Activated naive CD4-positive, alpha-beta T cell treated with anti-CD3 and anti-CD28 coated beads for 36 hours (primary cell): ENCODE results near the gene AVPR2. TPM values are rescaled to one million over a fixed set of nuclear protein-coding genes. Genes with fewer than 3 reads are reported as not detected.
A peak's percentile ranks its signal among the peaks of the same experiment; 100 is the strongest.

Source experiments
- CTCF ChIA-PET: fragments of 350-600 bp; sonication (Branson Sonifier 250); formaldehyde crosslinking; loops from one replicate; lab custom pipeline; 2021; ENCODE audit warnings: antibody characterized with exemption; lab: Charles Lee
- DNase-seq: peaks from one replicate; pipeline ENCODE4 v3.0.0-alpha.2; 2020
- H3K27ac Mint-ChIP-seq: one replicate; pipeline ENCODE4 v1.8.0; 2021; ENCODE audit warnings: mild to moderate bottlenecking, mixed read lengths
- H3K27me3 Mint-ChIP-seq: one replicate; pipeline ENCODE4 v1.8.0; 2021; ENCODE audit warnings: low read depth, mixed read lengths
- H3K36me3 Mint-ChIP-seq: one replicate; pipeline ENCODE4 v1.8.0; 2021; ENCODE audit warnings: low read depth, mixed read lengths
- H3K4me1 Mint-ChIP-seq: one replicate; pipeline ENCODE4 v1.8.0; 2021; ENCODE audit warnings: low read depth, mixed read lengths
- H3K4me3 Mint-ChIP-seq: one replicate; pipeline ENCODE4 v1.8.0; 2021; ENCODE audit warnings: mild to moderate bottlenecking, moderate library complexity, mixed read lengths
- H3K9me3 Mint-ChIP-seq: one replicate; pipeline ENCODE4 v1.8.0; 2021; ENCODE audit warnings: mixed read lengths
- intact Hi-C: fragments of 100-400 bp; cut with micrococcal nuclease; formaldehyde crosslinking; loops from one replicate; pipeline ENCODE4 v1.15.1; 2023
- total RNA-seq, 2 experiments: library from RNA; stranded (reverse); gene quantifications; one replicate each; pipeline ENCODE4 v1.2.3, GENCODE V29; 2021

Gene AVPR2
- total RNA-seq, 2 experiments from 2014 or later, result not detected

DNA sequence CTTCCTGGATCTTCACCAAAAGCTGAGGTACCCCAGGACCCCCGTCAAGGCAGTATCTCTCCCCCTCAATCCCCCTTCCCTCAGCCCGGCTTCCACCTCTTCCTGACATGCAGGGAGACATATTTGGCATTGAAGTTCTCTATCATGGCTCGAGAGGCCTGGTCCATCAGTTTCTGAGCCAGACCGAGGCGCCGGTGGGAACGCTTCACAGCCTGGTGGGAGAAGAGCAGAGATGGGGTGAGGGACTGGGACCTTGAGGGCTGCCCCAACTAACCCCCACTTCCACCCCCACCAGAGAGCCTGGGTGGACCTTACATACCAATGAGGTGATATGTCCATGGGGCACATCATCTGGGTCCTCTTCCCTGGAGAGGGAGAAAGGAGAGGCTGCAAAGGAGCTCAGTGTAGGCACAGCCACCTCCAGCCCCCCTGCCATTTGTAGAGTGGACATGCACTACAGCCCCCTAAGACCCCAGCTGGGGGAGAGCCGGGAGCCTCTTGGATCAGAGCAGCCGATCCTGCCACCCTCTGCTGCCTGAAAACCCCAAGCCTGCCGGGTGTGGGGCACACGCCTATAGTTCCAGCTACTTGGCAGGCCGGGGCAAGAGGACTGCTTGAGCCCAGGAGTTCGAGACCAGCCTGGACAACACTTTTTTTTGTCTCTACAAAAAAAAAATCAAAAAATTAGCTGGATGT, 27.9 kb downstream of the AVPR2 start:
- H3K27ac Mint-ChIP-seq, result no peak overlapping the region
- CTCF ChIA-PET, result interaction anchor here (0.6 to 1.4 kb wide), 6 partner anchors 8 to 169 kb away, joined by 3 to 5 read pairs (median 4); partner anchors contain the start of gene PLXNB3
- peaks cover 13% of the 10 kb centered on the region for H3K36me3 Mint-ChIP-seq
- no peak overlapping the region for H3K4me3 Mint-ChIP-seq
- H3K27me3 Mint-ChIP-seq, result no peaks in the 10 kb centered on the region
- peaks cover 35% of the 10 kb centered on the region for H3K4me1 Mint-ChIP-seq
- DNase-seq, result no peak
- H3K9me3 Mint-ChIP-seq, result no peaks in the 10 kb centered on the region
- intact Hi-C loops, result no loop called here

DNA sequence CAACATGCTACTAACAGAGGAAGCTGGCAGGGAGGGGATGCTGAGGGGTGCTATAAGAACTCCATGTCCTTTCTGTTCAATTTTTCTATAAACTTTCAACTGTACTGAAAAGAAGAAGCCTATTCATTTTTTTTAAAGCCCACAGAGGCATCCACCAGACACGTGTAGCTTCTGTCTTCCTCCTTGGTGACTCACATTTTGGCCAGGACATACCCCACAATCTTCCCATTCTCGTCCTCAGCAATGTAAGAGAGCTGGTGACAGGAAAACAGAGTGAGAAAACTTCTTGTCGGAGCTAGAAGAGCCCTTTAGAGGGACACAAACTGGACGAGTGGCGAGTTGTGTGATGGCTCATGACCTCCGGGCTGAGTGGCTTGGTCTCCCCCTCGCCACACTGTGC, 29.3 kb downstream of the AVPR2 start:
- Mint-ChIP-seq H3K4me1 (peaks cover 42% of the 10 kb centered on the region), H3K27ac (peak overlapping the region; percentile 69), H3K36me3 (peaks cover 10% of the 10 kb centered on the region), H3K9me3 (no peaks in the 10 kb centered on the region), H3K27me3 (no peaks in the 10 kb centered on the region), H3K4me3 (peak overlapping the region; percentile 80)
- CTCF ChIA-PET, result interaction anchor here (1.1 to 1.9 kb wide), 3 partner anchors 9 to 14 kb away, joined by 3 to 5 read pairs (median 5); no protein-coding TSS in a partner anchor
- intact Hi-C loops, result no loop called here
- no peak for DNase-seq

DNA sequence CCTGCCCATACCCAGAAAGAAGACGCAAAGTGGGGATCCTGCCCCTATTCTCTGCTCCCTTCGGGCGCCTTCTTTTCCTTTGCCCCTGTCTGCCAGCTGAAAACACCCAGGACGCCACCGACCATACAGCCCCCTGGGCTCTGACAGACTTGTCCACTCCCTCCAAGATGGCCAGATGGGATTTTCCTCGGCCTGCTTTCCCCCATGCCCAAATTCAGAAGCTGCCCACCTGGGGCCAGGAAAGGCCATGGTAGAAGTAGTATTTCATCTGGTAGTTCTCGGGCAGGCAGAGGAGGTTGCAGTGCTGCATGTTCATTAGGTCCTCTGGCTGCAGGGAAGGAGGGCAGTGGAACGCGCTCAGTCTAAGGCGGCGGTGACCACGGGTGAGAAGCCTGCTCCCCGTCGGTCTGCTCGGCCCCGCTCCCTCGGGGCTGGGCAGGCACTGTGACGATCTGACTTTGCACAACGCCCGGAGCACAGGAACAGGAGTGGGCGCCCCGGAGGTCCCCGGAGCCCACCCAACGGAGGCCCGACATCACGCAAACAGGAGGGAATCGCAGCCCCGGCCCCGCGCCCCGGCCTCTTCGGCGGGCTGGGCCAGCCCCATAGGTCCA, 29.8 kb downstream of the AVPR2 start:
- Mint-ChIP-seq H3K27ac (peak overlapping the region; percentile 69), H3K4me1 (peaks cover 37% of the 10 kb centered on the region), H3K27me3 (no peaks in the 10 kb centered on the region), H3K9me3 (no peaks in the 10 kb centered on the region), H3K36me3 (peaks cover 10% of the 10 kb centered on the region), H3K4me3 (peak overlapping the region; percentile 80)
- no peak for DNase-seq
- CTCF ChIA-PET, result interaction anchor here (1.1 to 1.9 kb wide), 2 partner anchors 12 to 13 kb away, joined by 3 to 5 read pairs; no protein-coding TSS in a partner anchor
- intact Hi-C loops, result no loop called here

DNA sequence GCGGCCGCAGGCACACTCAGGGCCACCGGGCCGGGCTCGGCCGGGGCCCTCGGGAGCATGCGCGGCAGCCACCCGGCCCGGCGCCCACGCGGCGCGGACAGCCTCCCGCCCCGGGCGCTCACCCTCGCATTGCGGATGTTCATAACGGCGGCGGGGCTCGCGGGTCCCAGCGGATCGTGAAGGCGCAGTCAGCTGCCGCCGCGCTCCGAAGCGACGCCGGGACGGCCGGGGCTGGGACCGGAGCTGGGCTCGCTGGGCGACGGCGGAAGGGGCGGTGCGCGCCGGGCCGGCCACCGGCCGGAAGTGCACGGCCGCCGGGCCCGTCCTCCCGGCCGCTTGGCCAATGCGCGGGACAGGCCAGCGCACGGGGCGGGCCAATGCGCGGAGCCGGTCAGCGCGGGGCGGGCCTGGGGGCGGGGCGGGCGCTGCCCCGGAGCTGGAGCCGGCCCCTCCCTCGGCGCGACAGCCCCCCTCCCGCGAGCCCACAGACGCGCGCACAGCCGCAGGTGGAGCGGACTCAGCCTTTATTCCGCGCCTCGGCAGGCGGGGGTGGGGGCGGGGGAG, 30.4 kb downstream of the AVPR2 start, which contains the start of gene NAA10:
Gene NAA10 (minus strand): TSS at position 276 of the 564 bp plus-strand sequence. CDS start 133 bp downstream, at position 143.
- DNase-seq, result peak; percentile 53
- Mint-ChIP-seq H3K4me1 (peaks cover 36% of the 10 kb centered on the region), H3K36me3 (peaks cover 10% of the 10 kb centered on the region), H3K27me3 (no peaks in the 10 kb centered on the region), H3K4me3 (peak within 1 kb of the TSS; percentile 80), H3K27ac (peak within 1 kb of the TSS; percentile 69), H3K9me3 (no peaks in the 10 kb centered on the region)
- CTCF ChIA-PET, result interaction anchor here (1.9 kb wide), 1 partner anchor 12 kb away, joined by 5 read pairs; no protein-coding TSS in a partner anchor
- intact Hi-C loops, result loop anchor here (1.0 kb wide), 2 partner anchors 8 kb away; no protein-coding TSS in a partner anchor

DNA sequence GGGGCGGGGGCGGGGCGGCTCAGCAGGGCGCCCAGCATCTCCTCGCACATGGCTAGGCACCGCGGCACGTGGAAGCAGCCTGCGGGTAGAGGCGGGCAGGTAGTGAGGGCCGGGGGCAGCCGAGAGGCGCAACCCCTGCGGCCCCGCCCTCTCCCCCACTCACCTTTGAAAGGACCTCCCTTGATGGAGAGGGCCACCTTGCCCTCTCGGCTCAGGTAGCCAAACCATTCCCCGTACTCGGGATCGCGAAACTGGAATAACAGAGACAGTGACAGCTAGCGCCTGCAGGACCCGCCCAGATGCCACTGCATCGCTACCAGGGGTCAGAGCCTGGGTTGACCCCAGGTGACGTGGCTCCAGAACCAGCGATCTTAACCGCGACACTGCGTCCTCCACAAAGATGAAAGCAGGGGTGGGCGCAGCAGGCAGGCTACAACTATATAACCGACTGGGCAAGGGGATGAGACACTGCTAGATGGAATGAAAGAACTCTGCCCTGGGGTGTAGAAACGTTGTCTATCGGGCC, 30.9 kb downstream of the AVPR2 start:
- intact Hi-C loops, result loop anchor here (1.0 kb wide), 2 partner anchors 8 kb away; no protein-coding TSS in a partner anchor
- Mint-ChIP-seq H3K4me1 (peaks cover 37% of the 10 kb centered on the region), H3K36me3 (peaks cover 10% of the 10 kb centered on the region), H3K9me3 (no peaks in the 10 kb centered on the region), H3K27me3 (no peaks in the 10 kb centered on the region), H3K27ac (no peak overlapping the region), H3K4me3 (peak overlapping the region; percentile 65)
- no peak for DNase-seq
- CTCF ChIA-PET, result interaction anchor here (1.9 kb wide), 1 partner anchor 12 kb away, joined by 5 read pairs; no protein-coding TSS in a partner anchor

DNA sequence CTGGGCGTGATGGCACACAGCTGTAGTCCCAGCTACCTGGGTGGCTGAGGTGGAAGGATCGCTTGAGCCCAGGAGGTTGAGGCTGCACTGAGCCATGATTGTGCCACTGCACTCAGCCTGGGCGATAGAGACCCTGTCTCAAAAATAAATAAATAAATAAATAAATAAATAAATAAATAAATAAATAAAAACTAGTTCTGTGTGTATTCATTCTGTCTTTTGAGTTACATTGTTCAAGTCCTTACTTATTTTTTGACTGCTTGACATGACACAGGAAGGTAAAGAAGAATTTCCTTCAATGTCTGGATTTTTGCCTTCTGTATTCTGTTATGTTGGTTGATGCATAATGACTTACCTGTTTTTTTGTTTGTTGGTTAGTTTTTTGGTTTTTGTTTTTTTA, 32.6 kb downstream of the AVPR2 start:
- CTCF ChIA-PET, result interaction anchor here (0.6 to 2.0 kb wide), 3 partner anchors 10 to 14 kb away, joined by 3 to 6 read pairs (median 5); no protein-coding TSS in a partner anchor
- H3K27me3 Mint-ChIP-seq, result no peaks in the 10 kb centered on the region
- intact Hi-C loops, result no loop called here
- peaks cover 1% of the 10 kb centered on the region for H3K36me3 Mint-ChIP-seq
- peaks cover 28% of the 10 kb centered on the region for H3K4me1 Mint-ChIP-seq
- no peaks in the 10 kb centered on the region for H3K9me3 Mint-ChIP-seq
- no peak for DNase-seq
- no peak overlapping the region for H3K4me3 Mint-ChIP-seq
- no peak overlapping the region for H3K27ac Mint-ChIP-seq

DNA sequence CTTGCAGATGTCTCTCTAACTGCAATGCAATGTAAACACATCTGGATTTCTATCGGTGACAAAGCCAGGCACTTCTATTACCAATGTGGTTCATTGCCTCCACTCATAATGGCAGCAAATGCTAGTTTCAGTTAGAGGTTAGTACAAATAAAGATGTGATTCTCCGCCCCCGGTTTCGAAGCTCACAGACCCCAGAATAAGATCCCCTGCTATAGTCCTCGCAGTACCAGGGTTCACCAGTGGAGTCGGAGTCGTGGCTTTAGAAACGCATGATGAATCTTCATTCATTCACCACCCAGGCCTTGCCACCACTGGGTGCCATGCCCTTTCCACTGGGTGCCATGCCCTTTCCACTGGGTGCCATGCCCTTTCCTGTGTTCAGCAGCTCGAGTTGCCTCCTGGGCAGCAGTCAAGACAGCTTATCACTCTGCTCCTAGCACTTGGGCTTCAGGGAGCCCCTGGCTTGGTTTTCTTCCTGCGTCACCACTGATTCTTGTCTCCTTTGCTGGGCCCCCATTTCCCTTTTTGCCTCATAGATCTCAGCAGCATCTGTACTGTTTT, 33.8 kb downstream of the AVPR2 start:
- no peak for DNase-seq
- no peaks in the 10 kb centered on the region for H3K27me3 Mint-ChIP-seq
- CTCF ChIA-PET, result interaction anchor here (2.0 kb wide), 1 partner anchor 9 kb away, joined by 6 read pairs; no protein-coding TSS in a partner anchor
- intact Hi-C loops, result no loop called here
- H3K4me3 Mint-ChIP-seq, result no peak overlapping the region
- H3K27ac Mint-ChIP-seq, result peak overlapping the region; percentile 56
- H3K36me3 Mint-ChIP-seq, result peaks cover 1% of the 10 kb centered on the region
- peaks cover 25% of the 10 kb centered on the region for H3K4me1 Mint-ChIP-seq
- no peaks in the 10 kb centered on the region for H3K9me3 Mint-ChIP-seq

DNA sequence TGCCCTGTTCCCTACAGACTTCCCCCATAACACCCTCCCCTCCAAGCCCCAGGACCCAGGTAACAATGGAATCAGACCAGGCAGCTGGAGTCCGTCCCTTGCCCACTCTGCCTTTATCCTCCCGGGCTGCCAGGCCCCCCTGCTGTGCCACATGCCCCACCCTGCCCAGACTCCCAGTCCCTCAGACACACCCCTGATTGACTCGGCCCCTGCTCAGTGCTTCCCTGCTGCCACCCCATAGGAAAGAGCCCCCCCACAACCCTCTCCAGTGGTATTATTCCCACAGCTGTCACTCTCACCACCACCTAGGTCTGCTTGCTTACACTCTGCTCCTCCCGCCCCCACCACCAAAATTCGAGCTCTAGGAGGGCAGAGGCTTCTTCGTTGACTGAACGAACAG, 35.1 kb downstream of the AVPR2 start:
- Mint-ChIP-seq H3K9me3 (no peaks in the 10 kb centered on the region), H3K27ac (no peak overlapping the region), H3K36me3 (peaks cover 1% of the 10 kb centered on the region), H3K4me3 (no peak overlapping the region), H3K4me1 (peaks cover 24% of the 10 kb centered on the region), H3K27me3 (no peaks in the 10 kb centered on the region)
- intact Hi-C loops, result no loop called here
- CTCF ChIA-PET, result interaction anchor here (1.0 to 1.2 kb wide), 2 partner anchors 9 to 12 kb away, joined by 3 to 5 read pairs; no protein-coding TSS in a partner anchor
- no peak for DNase-seq

DNA sequence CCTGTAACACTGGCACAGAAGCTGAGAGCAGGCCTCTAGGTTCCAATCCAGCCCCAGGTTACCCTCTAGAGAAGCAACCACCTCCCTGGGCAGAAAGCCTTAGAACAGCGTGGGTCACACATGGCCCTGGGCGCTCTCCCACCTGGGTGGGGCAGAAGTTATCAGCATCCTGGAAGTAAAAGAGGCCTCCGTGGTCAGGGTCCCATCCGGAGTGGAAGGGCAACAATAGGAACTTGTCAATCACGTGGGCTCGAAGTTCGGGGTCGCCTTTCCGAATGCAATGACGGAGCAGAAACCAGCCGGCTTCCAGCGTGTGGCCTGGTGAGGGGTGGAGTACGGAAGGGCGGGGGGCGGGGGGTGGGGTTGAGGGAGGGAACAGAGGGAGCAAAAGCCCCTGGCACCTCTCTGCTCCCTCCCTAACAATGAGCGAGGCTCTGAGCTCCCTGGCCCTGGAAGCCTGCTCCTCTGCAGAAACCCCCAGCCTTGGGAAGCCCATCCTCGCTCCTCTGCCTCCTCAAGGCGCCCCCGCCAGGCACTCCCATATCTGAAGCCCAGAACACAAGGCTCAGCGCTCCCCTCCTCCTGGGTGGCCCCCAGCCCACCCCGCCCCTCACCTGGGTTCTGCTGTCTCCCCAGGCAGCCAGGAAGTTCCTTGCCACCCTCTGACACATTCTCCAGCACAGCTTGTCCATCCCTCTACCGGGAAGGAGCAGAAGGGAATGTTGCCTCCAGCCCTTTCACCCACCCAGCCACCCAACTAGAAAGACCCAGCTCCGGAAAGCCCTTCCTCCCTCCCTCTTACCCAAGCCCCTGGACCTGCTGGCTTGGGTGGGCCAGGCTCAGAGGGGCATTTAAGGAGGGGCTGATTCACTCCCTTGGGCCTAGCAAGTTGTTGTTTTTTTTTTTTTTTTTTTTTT, 37.1 kb downstream of the AVPR2 start:
- H3K9me3 Mint-ChIP-seq, result no peaks in the 10 kb centered on the region
- intact Hi-C loops, result no loop called here
- peak overlapping the region; percentile 72 for H3K4me3 Mint-ChIP-seq

DNA sequence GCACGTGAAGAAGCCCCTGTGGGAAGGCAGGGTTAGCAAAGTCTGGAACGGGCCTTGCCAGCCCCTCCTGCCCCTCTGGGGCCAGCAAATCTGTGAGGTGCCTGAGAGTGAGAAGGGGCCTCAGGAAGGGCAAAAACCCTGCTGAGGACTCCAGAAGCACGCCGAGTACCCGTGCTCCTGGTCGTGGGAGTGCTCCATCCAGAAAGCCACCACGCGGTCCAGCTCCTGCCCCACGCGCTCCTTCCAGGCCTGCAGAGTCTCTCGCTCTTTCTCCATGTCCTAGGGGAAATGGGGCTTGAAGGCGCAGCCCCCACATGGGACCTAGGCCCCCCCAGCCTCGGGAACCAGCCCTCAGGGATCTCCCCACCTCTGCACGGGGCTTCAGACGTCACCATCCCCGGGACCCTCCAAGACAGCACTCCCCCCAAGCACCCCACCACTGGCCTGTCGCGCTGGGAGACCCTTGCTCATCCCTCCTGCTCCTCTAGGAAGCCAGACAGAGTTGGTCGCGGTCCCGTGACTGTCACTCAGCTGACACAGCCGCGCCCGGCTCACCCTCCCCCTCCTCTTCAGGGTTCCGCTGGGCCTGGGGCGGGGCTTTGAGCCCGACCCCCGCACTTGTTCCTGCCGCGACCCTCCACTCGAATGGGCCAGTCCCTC, 39.8 kb downstream of the AVPR2 start, which contains the start of gene RENBP:
Gene RENBP (minus strand): TSS at position 504 of the 660 bp plus-strand sequence. CDS start 33 bp downstream, at position 471.
- intact Hi-C loops, result no loop called here
- CTCF ChIA-PET, result interaction anchor here (5.8 kb wide), 1 partner anchor 19 kb away, joined by 82 read pairs; the partner anchor contains the start of gene ARHGAP4
- H3K27ac Mint-ChIP-seq, result peak within 1 kb of the TSS; percentile 63
- peaks cover 5% of the 10 kb centered on the region for H3K36me3 Mint-ChIP-seq
- peak; percentile 59 for DNase-seq
- H3K4me3 Mint-ChIP-seq, result peak within 1 kb of the TSS; percentile 81
- H3K9me3 Mint-ChIP-seq, result no peaks in the 10 kb centered on the region
- H3K27me3 Mint-ChIP-seq, result no peaks in the 10 kb centered on the region
- peaks cover 25% of the 10 kb centered on the region for H3K4me1 Mint-ChIP-seq

More for the DNA sequence above, 37.1 kb downstream of the AVPR2 start:
- CTCF ChIA-PET, result interaction anchor here (1.0 kb wide), 1 partner anchor 15 kb away, joined by 3 read pairs; no protein-coding TSS in a partner anchor
- Mint-ChIP-seq H3K36me3 (peaks cover 1% of the 10 kb centered on the region), H3K27ac (peak overlapping the region; percentile 79), H3K27me3 (no peaks in the 10 kb centered on the region), H3K4me1 (peaks cover 20% of the 10 kb centered on the region)
- no peak for DNase-seq
